GM12873 (cell line): ENCODE measurements around the gene RNF168.

Source experiments
- CTCF ChIP-seq: IDR thresholded peaks from 2 replicates; pipeline ENCODE4 v1.5.1; 2012; ENCODE audit warnings: low read depth, mild to moderate bottlenecking, moderate library complexity, low read length, control low read depth; ENCODE audit not compliant: insufficient read depth; ENCODE audit errors: missing control alignments

Gene RNF168

GRCh38 chr3:196440041-196440537 is 63.5 kb downstream of the RNF168 start:
- no peak for TF ChIP-seq CTCF

- no peak for TF ChIP-seq CTCF
Measured at GRCh38 chr3:196432137-196432879, 71.3 kb downstream of the RNF168 start, which contains the start of gene UBXN7. Gene UBXN7 (minus strand): TSS chr3:196432427. CDS start chr3:196432399, 28 bp downstream.

- TF ChIP-seq CTCF, result no peak
Measured at GRCh38 chr3:196431181-196432136, 72.1 kb downstream of the RNF168 start.

- TF ChIP-seq CTCF, result no peak
Measured at GRCh38 chr3:196428041-196428440, 75.5 kb downstream of the RNF168 start.

- TF ChIP-seq CTCF, result no peak
Measured at GRCh38 chr3:196423044-196423781, 80.4 kb downstream of the RNF168 start.

- no peak for TF ChIP-seq CTCF
Measured at GRCh38 chr3:196419386-196419785, 84.2 kb downstream of the RNF168 start.
